CD4-positive, alpha-beta T cell (primary cell): ENCODE results near the gene SLC35F2. TPM values are rescaled to one million over a fixed set of nuclear protein-coding genes. Genes with fewer than 3 reads are reported as not detected.
"Not testable (repeated sequence)": the region's sequence is repeated elsewhere in the genome, so short reads cannot be mapped to it uniquely, and the experiment has no call there.

ENCODE experiments used
- ATAC-seq: fragments of 200-7000 bp; cut with Tn5 transposase; one replicate; pipeline ENCODE4 v1.10.0; 2022; ENCODE audit warnings: mild to moderate bottlenecking; ENCODE audit not compliant: poor library complexity
- CTCF ChIA-PET: fragments of 350-600 bp; sonication (Branson Sonifier 250); formaldehyde crosslinking; loops from one replicate; lab custom pipeline; 2021; ENCODE audit warnings: antibody characterized with exemption, inconsistent platforms; lab: Charles Lee
- POLR2A ChIA-PET: fragments of 350-600 bp; sonication (Branson Sonifier 250); formaldehyde crosslinking; loops from one replicate; lab custom pipeline; 2021; ENCODE audit warnings: antibody characterized with exemption, inconsistent platforms; lab: Charles Lee
- DNase-seq, 14 experiments: peaks; one replicate each; pipeline ENCODE4 v3.0.0-alpha.2; 2013 to 2020; ENCODE audit warnings: mixed read lengths in 2 of 14
- H3K27ac ChIP-seq, 2 donors: one replicate each; pipeline versions ENCODE4 v1.5.1 to v1.7.0; 2013; ENCODE audit warnings: low read length in 2 of 2, low read depth in 1 of 2, mild to moderate bottlenecking in 1 of 2
- H3K27me3 ChIP-seq, 2 experiments: 1 replicate in 1 of 2; 2 replicates in 1 of 2; pipeline versions ENCODE4 v1.6.1 to v1.7.0; 2013; ENCODE audit warnings: low read length in 2 of 2, control low read depth in 1 of 2, mild to moderate bottlenecking in 1 of 2, moderate library complexity in 1 of 2; ENCODE audit not compliant: insufficient read depth in 2 of 2, control insufficient read depth in 1 of 2
- H3K36me3 ChIP-seq: one replicate; pipeline ENCODE4 v1.6.1; 2013; ENCODE audit warnings: low read length, control low read depth; ENCODE audit not compliant: insufficient read depth
- H3K4me1 ChIP-seq: one replicate; pipeline ENCODE4 v1.6.1; 2013; ENCODE audit warnings: low read length, control low read depth; ENCODE audit not compliant: insufficient read depth
- H3K4me3 ChIP-seq: one replicate; pipeline ENCODE4 v1.5.1; 2013; ENCODE audit warnings: mild to moderate bottlenecking, low read length, moderate library complexity
- H3K9me3 ChIP-seq, 2 experiments: 1 replicate in 1 of 2; 2 replicates in 1 of 2; pipeline versions ENCODE4 v1.6.1 to v1.7.0; 2013; ENCODE audit warnings: low read length in 2 of 2, mild to moderate bottlenecking in 2 of 2, control low read depth in 1 of 2, moderate library complexity in 1 of 2; ENCODE audit not compliant: control insufficient read depth in 1 of 2, insufficient read depth in 1 of 2
- H3K27ac Mint-ChIP-seq: one replicate; pipeline ENCODE4 v1.8.0; 2020; ENCODE audit warnings: mixed read lengths
- H3K27me3 Mint-ChIP-seq: one replicate; pipeline ENCODE4 v1.8.0; 2021; ENCODE audit warnings: mixed read lengths
- H3K36me3 Mint-ChIP-seq: one replicate; pipeline ENCODE4 v1.8.0; 2021; ENCODE audit warnings: low read depth, mixed read lengths
- H3K4me1 Mint-ChIP-seq: one replicate; pipeline ENCODE4 v1.8.0; 2021; ENCODE audit warnings: low read depth, mixed read lengths
- H3K4me3 Mint-ChIP-seq: one replicate; pipeline ENCODE4 v1.8.0; 2020; ENCODE audit warnings: mild to moderate bottlenecking, mixed read lengths
- H3K9me3 Mint-ChIP-seq: one replicate; pipeline ENCODE4 v1.8.0; 2020; ENCODE audit warnings: mixed read lengths
- CTCF ChIP-seq: fragments of 200-600 bp; IDR thresholded peaks from one replicate; pipeline ENCODE4 v1.8.0; 2022; ENCODE audit warnings: antibody characterized with exemption, mild to moderate bottlenecking
- intact Hi-C, 2 experiments: fragments of 100-400 bp; cut with DNase I in 1 of 2; cut with micrococcal nuclease in 1 of 2; formaldehyde crosslinking; loops; one replicate each; pipeline versions ENCODE4 v1.15.1 to v1.9.0; 2023 to 2025; cut with DNase I, micrococcal nuclease
- total RNA-seq, 174 experiments: library from RNA in 2 of 174; stranded (reverse) in 2 of 174; gene quantifications; one replicate each; pipeline ENCODE4 v1.2.3 and lab custom pipeline; 2021 to 2026

Gene SLC35F2
- total RNA-seq, 2 experiments from 2014 or later = 2.8 to 3.0 TPM

GRCh38 chr11:107770551-107770951 is 88.0 kb downstream of the SLC35F2 start:
- intact Hi-C loops = loop anchor here (5.0 to 10.0 kb wide), 2 partner anchors 206 to 208 kb away; partner anchors contain the start of gene ALKBH8 (in 1 of the 2)
- CTCF ChIA-PET = interaction anchor here (1.4 kb wide), 1 partner anchor 194 kb away, joined by 5 read pairs; no protein-coding TSS in a partner anchor
- ATAC-seq = no peak

GRCh38 chr11:107769189-107769588 is 89.4 kb downstream of the SLC35F2 start:
- Histone ChIP-seq H3K36me3 (no peaks in the 10 kb centered on the region), H3K27me3 (no peaks in the 10 kb centered on the region), H3K9me3 (no peaks in the 10 kb centered on the region), H3K4me3 (no peak overlapping the region), H3K27ac (no peak overlapping the region), H3K4me1 (no peaks in the 10 kb centered on the region)
- ATAC-seq (no peak), DNase-seq (no peak)
- peaks cover 8% of the 10 kb centered on the region for H3K27me3 Mint-ChIP-seq
- TF ChIP-seq CTCF = no peak
- intact Hi-C loops = loop anchor here in 1 of 2 experiments (5.0 kb wide), 1 partner anchor 192 kb away; no protein-coding TSS in a partner anchor
- H3K4me3 Mint-ChIP-seq = no peak overlapping the region
- POLR2A ChIA-PET = no interaction called here
- no peak overlapping the region for H3K27ac Mint-ChIP-seq
- no peaks in the 10 kb centered on the region for H3K4me1 Mint-ChIP-seq
- no peaks in the 10 kb centered on the region for H3K9me3 Mint-ChIP-seq
- CTCF ChIA-PET = no interaction called here
- H3K36me3 Mint-ChIP-seq = no peaks in the 10 kb centered on the region

More at GRCh38 chr11:107770551-107770951, 88.0 kb downstream of the SLC35F2 start:
- H3K27ac Mint-ChIP-seq = no peak overlapping the region
- no peaks in the 10 kb centered on the region for H3K9me3 ChIP-seq
- H3K36me3 Mint-ChIP-seq = no peaks in the 10 kb centered on the region
- H3K4me3 ChIP-seq = no peak overlapping the region
- no peaks in the 10 kb centered on the region for H3K9me3 Mint-ChIP-seq
- H3K4me1 ChIP-seq = no peaks in the 10 kb centered on the region
- H3K36me3 ChIP-seq = no peaks in the 10 kb centered on the region
- H3K4me3 Mint-ChIP-seq = no peak overlapping the region
- DNase-seq = no peak
- no peaks in the 10 kb centered on the region for H3K4me1 Mint-ChIP-seq
- no peak for TF ChIP-seq CTCF
- POLR2A ChIA-PET = interaction anchor here (0.7 kb wide), 1 partner anchor 199 kb away, joined by 4 read pairs; no protein-coding TSS in a partner anchor
- no peak overlapping the region for H3K27ac ChIP-seq
- no peaks in the 10 kb centered on the region for H3K27me3 ChIP-seq
- H3K27me3 Mint-ChIP-seq = peaks cover 8% of the 10 kb centered on the region

GRCh38 chr11:107758719-107759355 is 99.8 kb downstream of the SLC35F2 start:
- H3K9me3 Mint-ChIP-seq, intact Hi-C loops, H3K4me1 Mint-ChIP-seq, H3K27ac ChIP-seq, H3K27me3 ChIP-seq, DNase-seq, ATAC-seq, H3K4me1 ChIP-seq, H3K36me3 ChIP-seq, H3K36me3 Mint-ChIP-seq, H3K27ac Mint-ChIP-seq, POLR2A ChIA-PET, H3K9me3 ChIP-seq, H3K4me3 Mint-ChIP-seq, H3K4me3 ChIP-seq: not testable (repeated sequence)
- peaks cover 34% of the 10 kb centered on the region for H3K27me3 Mint-ChIP-seq
- CTCF ChIA-PET = interaction anchor here (1.2 kb wide), 1 partner anchor 13 kb away, joined by 3 read pairs; no protein-coding TSS in a partner anchor
